Adrenal gland (tissue), 12 donors: Measurements from ENCODE around the gene LGALSL. TPM values are rescaled to one million over a fixed set of nuclear protein-coding genes. Genes with fewer than 3 reads are reported as not detected.

Experiments
- DNase-seq, 7 donors: peaks; one replicate each; pipeline ENCODE4 v3.0.0-alpha.2; 2019 to 2020
- H3K27ac ChIP-seq, 5 donors: fragments of 200-600 bp; sonication (generic) in 4 of 5; 1 replicate in 3 of 5; 2 replicates in 2 of 5; pipeline versions ENCODE4 v1.5.1 to v1.8.0; 2016 to 2020; ENCODE audit warnings: mild to moderate bottlenecking in 1 of 5
- H3K27me3 ChIP-seq: fragments of 200-600 bp; 2 replicates; pipeline ENCODE4 v1.8.0; 2021
- H3K36me3 ChIP-seq, 2 donors: fragments of 200-600 bp; replicated peaks in 1 of 2; 1 replicate in 1 of 2; 2 replicates in 1 of 2; pipeline versions ENCODE4 v1.5.1 to v1.8.0; 2018 to 2022
- H3K4me1 ChIP-seq, 2 donors: fragments of 200-600 bp; replicated peaks in 1 of 2; 1 replicate in 1 of 2; 2 replicates in 1 of 2; pipeline versions ENCODE4 v1.5.1 to v1.8.0; 2018 to 2021
- H3K4me3 ChIP-seq, 4 donors: fragments of 200-600 bp; sonication (generic) in 3 of 4; one replicate each; pipeline ENCODE4 v1.5.1; 2016 to 2018
- H3K9me3 ChIP-seq, 3 donors: fragments of 200-600 bp; sonication (generic) in 1 of 3; replicated peaks in 1 of 3; 1 replicate in 2 of 3; 2 replicates in 1 of 3; pipeline versions ENCODE4 v1.5.1 to v1.8.0; 2016 to 2021
- CTCF ChIP-seq, 6 experiments: fragments of 450-650 bp in 4 of 6; fragments of 200-600 bp in 2 of 6; sonication (generic) in 1 of 6; IDR thresholded peaks; 1 replicate in 5 of 6; 2 replicates in 1 of 6; pipeline versions ENCODE4 v1.5.1 to v1.8.0; 2016 to 2021; ENCODE audit warnings: antibody characterized with exemption in 6 of 6, mild to moderate bottlenecking in 2 of 6, moderate library complexity in 1 of 6
- POLR2A ChIP-seq, 2 donors: fragments of 450-650 bp; IDR thresholded peaks; one replicate each; pipeline ENCODE4 v1.6.1; 2017; ENCODE audit warnings: antibody characterized with exemption in 2 of 2, mild to moderate bottlenecking in 2 of 2, moderate library complexity in 1 of 2
- WGBS, 4 donors: extraction: QIAGEN DNeasy Blood & Tissue Kit in 2 of 4; methylation state at CpG; one replicate each; pipeline versions ENCODE4 v1.1.5 to v1.1.7; 2013 to 2017; 5-methylcytosine and 5-hydroxymethylcytosine counted together
- intact Hi-C, 2 donors: fragments of 100-400 bp; cut with DNase I; formaldehyde crosslinking; loops; one replicate each; pipeline versions ENCODE4 v1.14.1 to v1.15.0; 2022 to 2023
- polyA plus RNA-seq, 3 donors: library from polyadenylated mRNA; stranded (reverse); fragments of 200-250 nt in 2 of 3; fragments of 350-450 nt in 1 of 3; fragmentation: Illumina TruSeq in 1 of 3; extraction: RNeasy Lipid Tissue Mini Kit (QIAGEN cat#74804) in 1 of 3; gene quantifications; one replicate each; pipeline ENCODE4 v1.2.3, GENCODE V29; 2013 to 2014
- total RNA-seq, 9 donors: library from RNA; depleted of rRNA in 4 of 9; stranded (reverse); fragments of >200 nt in 4 of 9; fragments of 120-200 nt in 1 of 9; fragmentation: NEBNext Ultra II Directional in 1 of 9; extraction: Animal tissue kit (Norgen Biotek cat#: 25700) in 1 of 9; gene quantifications; one replicate each; pipeline versions ENCODE4 v1.1.0 to v1.2.4, GENCODE V29; 2013 to 2023
- donor health status: healthy with polysubstance abuse.
- donor health status: Bipolar disorder and iron deficiency.
- donor health status: DM: yes; HTN: yes; CAD: no.
- donor health status: DM: no; HTN: no; CAD: no.
- donor health status: DM: no; HTN: no; CAD: no.
- donor health status: DM: yes; HTN: yes; CAD: no.

LGALSL gene
- total and polyA plus RNA-seq, 12 donors, result 13.4 to 79.5 (median 31.3) TPM

- H3K4me3 ChIP-seq, result no peak overlapping the region
- peaks cover 0 to 29% of the 10 kb centered on the region in 2 donors for H3K36me3 ChIP-seq
- intact Hi-C loops, result no loop called here
- TF ChIP-seq POLR2A (IDR thresholded peaks at IDR 0.05) (no peak), CTCF (IDR thresholded peaks at IDR 0.05) (no peak)
- H3K9me3 ChIP-seq, result no peaks in the 10 kb centered on the region
- no peaks in the 10 kb centered on the region for H3K27me3 ChIP-seq
- 74 to 82% (median 80%) methylated on average over 7 of the region's 7 CpGs for WGBS, 4 donors
- no peak for DNase-seq
- peak overlapping the region in 2 of 5 donors; percentile 4 to 21 for H3K27ac ChIP-seq
- peaks cover 9 to 23% of the 10 kb centered on the region in 2 donors for H3K4me1 ChIP-seq
Observed at GRCh38 chr2:64461271-64462058, 7.5 kb downstream of the LGALSL start.

GRCh38 chr2:64462171-64462570, 8.2 kb downstream of the LGALSL start:
- Histone ChIP-seq H3K4me3 (no peak overlapping the region), H3K4me1 (peaks cover 9 to 23% of the 10 kb centered on the region in 2 donors), H3K27ac (no peak overlapping the region), H3K36me3 (peaks cover 0 to 22% of the 10 kb centered on the region in 2 donors), H3K9me3 (no peaks in the 10 kb centered on the region), H3K27me3 (no peaks in the 10 kb centered on the region)
- DNase-seq, result no peak
- 75 to 100% (median 95%) methylated on average over 1 to 3 of the region's 3 CpGs for WGBS, 4 donors
- intact Hi-C loops, result no loop called here
- no peak for TF ChIP-seq POLR2A (IDR thresholded peaks at IDR 0.05)
- TF ChIP-seq CTCF (IDR thresholded peaks at IDR 0.05), result no peak

GRCh38 chr2:64462940-64463700, 9.2 kb downstream of the LGALSL start:
- DNase-seq, result peak in 1 of 7 donors; percentile 45
- Histone ChIP-seq H3K27me3 (no peaks in the 10 kb centered on the region), H3K4me1 (peaks cover 9 to 23% of the 10 kb centered on the region in 2 donors), H3K4me3 (no peak overlapping the region), H3K36me3 (peaks cover 0 to 13% of the 10 kb centered on the region in 2 donors), H3K9me3 (no peaks in the 10 kb centered on the region), H3K27ac (peak overlapping the region in 1 of 5 donors; percentile 21)
- WGBS, 4 donors, result 58 to 76% (median 71%) methylated on average over 5 of the region's 5 CpGs
- intact Hi-C loops, result no loop called here
- TF ChIP-seq CTCF (IDR thresholded peaks at IDR 0.05) (no peak), POLR2A (IDR thresholded peaks at IDR 0.05) (no peak)

- peak; percentile 60 to 85 (median 80) for DNase-seq
- no peaks in the 10 kb centered on the region for H3K27me3 ChIP-seq
- H3K36me3 ChIP-seq, result peaks cover 0 to 7% of the 10 kb centered on the region in 2 donors
- H3K4me3 ChIP-seq, result no peak overlapping the region
- intact Hi-C loops, result no loop called here
- WGBS, 4 donors, result 74 to 87% (median 75%) methylated on average over 1 of the region's 1 CpG
- no peak overlapping the region for H3K27ac ChIP-seq
- H3K9me3 ChIP-seq, result no peaks in the 10 kb centered on the region
- peaks cover 9 to 23% of the 10 kb centered on the region in 2 donors for H3K4me1 ChIP-seq
- TF ChIP-seq CTCF (IDR thresholded peaks at IDR 0.05), result no peak
- no peak for TF ChIP-seq POLR2A (IDR thresholded peaks at IDR 0.05)
Observed at GRCh38 chr2:64463781-64464180, 9.8 kb downstream of the LGALSL start.
